NCI-H146 (cell line): ENCODE data around the gene OR2T3.
"Not testable (repeated sequence)": the region's sequence is repeated elsewhere in the genome, so short reads cannot be mapped to it uniquely, and the experiment has no call there.

Source experiments
- DNase-seq: peaks from one replicate; lab custom pipeline; 2025; lab: John Stamatoyannopoulos, UW

The OR2T3 gene

GRCh38 chr1:248473051-248473450, at the start of gene OR2T3:
Gene OR2T3, plus strand, starts transcription at chr1:248473351. Its CDS starts 0 bp downstream, at chr1:248473351.
- not testable (repeated sequence) for DNase-seq

GRCh38 chr1:248427526-248428191, 45.5 kb upstream of the OR2T3 start:
- not testable (repeated sequence) for DNase-seq

GRCh38 chr1:248428192-248428533, 45.0 kb upstream of the OR2T3 start:
- not testable (repeated sequence) for DNase-seq

GRCh38 chr1:248431683-248432082, 41.5 kb upstream of the OR2T3 start:
- not testable (repeated sequence) for DNase-seq

- DNase-seq, result not testable (repeated sequence)
Measured at GRCh38 chr1:248432201-248432600, 41.0 kb upstream of the OR2T3 start.

- not testable (repeated sequence) for DNase-seq
Measured at GRCh38 chr1:248433811-248434415, 39.2 kb upstream of the OR2T3 start.

GRCh38 chr1:248434913-248435312, 38.2 kb upstream of the OR2T3 start:
- not testable (repeated sequence) for DNase-seq

GRCh38 chr1:248436303-248436702, 36.8 kb upstream of the OR2T3 start:
- DNase-seq, result not testable (repeated sequence)

- DNase-seq, result not testable (repeated sequence)
Measured at GRCh38 chr1:248438668-248439067, 34.5 kb upstream of the OR2T3 start.

GRCh38 chr1:248439283-248439682, 33.9 kb upstream of the OR2T3 start:
- not testable (repeated sequence) for DNase-seq

GRCh38 chr1:248442500-248443277, 30.5 kb upstream of the OR2T3 start:
- not testable (repeated sequence) for DNase-seq

GRCh38 chr1:248444603-248445002, 28.5 kb upstream of the OR2T3 start:
- not testable (repeated sequence) for DNase-seq

- DNase-seq, result not testable (repeated sequence)
Measured at GRCh38 chr1:248445399-248445798, 27.8 kb upstream of the OR2T3 start, which contains the start of gene OR2T2. Gene OR2T2, plus strand, starts transcription at chr1:248445637. Its CDS starts 7,161 bp downstream, at chr1:248452798.

GRCh38 chr1:248448409-248449074, 24.6 kb upstream of the OR2T3 start:
- DNase-seq, result not testable (repeated sequence)

GRCh38 chr1:248449821-248450465, 23.2 kb upstream of the OR2T3 start:
- not testable (repeated sequence) for DNase-seq

GRCh38 chr1:248450466-248451145, 22.5 kb upstream of the OR2T3 start:
- not testable (repeated sequence) for DNase-seq

- DNase-seq, result not testable (repeated sequence)
Measured at GRCh38 chr1:248453619-248454018, 19.5 kb upstream of the OR2T3 start.

GRCh38 chr1:248455045-248455444, 18.1 kb upstream of the OR2T3 start:
- DNase-seq, result not testable (repeated sequence)

- not testable (repeated sequence) for DNase-seq
Measured at GRCh38 chr1:248456635-248457034, 16.5 kb upstream of the OR2T3 start.

GRCh38 chr1:248459117-248459516, 14.0 kb upstream of the OR2T3 start:
- not testable (repeated sequence) for DNase-seq

- no peak for DNase-seq
Measured at GRCh38 chr1:248471154-248471553, 2.0 kb upstream of the OR2T3 start.
